GM23338 (cell line): ENCODE data around the gene HES7.

Experiments used
- CREB1 ChIP-seq: fragments of 250-450 bp; sonication (Bioruptor Pico); IDR thresholded peaks from 2 replicates; pipeline ENCODE4 v1.5.0; 2020; ENCODE audit warnings: low read depth, mild to moderate bottlenecking, moderate library complexity
- CTCF ChIP-seq, 2 experiments: fragments of 200-600 bp in 1 of 2; sonication (generic) in 1 of 2; conservative IDR thresholded peaks; 2 replicates each; pipeline versions ENCODE4 v1.5.1 to v1.6.1; 2016 to 2017; ENCODE audit warnings: antibody characterized with exemption in 2 of 2, low read depth in 2 of 2, mild to moderate bottlenecking in 2 of 2, moderate library complexity in 1 of 2
- ETS1 ChIP-seq: IDR thresholded peaks from 2 replicates; pipeline ENCODE4 v1.6.1; 2016; ENCODE audit warnings: antibody characterized with exemption
- EZH2 ChIP-seq: fragments of 200-600 bp; sonication (generic); IDR thresholded peaks from one replicate; pipeline ENCODE4 v1.8.0; 2017; ENCODE audit warnings: antibody characterized with exemption, mild to moderate bottlenecking, low read depth; ENCODE audit not compliant: unreplicated experiment
- EZH2phosphoT487 ChIP-seq: fragments of 200-600 bp; sonication (generic); IDR thresholded peaks from one replicate; pipeline ENCODE4 v1.8.1; 2018; ENCODE audit warnings: antibody characterized with exemption; ENCODE audit not compliant: unreplicated experiment
- JUNB ChIP-seq: IDR thresholded peaks from one replicate; pipeline ENCODE4 v1.6.1; 2016; ENCODE audit warnings: antibody characterized with exemption; ENCODE audit not compliant: unreplicated experiment
- NANOG ChIP-seq: IDR thresholded peaks from 2 replicates; pipeline ENCODE4 v1.6.1; 2016; ENCODE audit warnings: antibody characterized with exemption, borderline replicate concordance
- POLR2AphosphoS5 ChIP-seq: IDR thresholded peaks from 2 replicates; pipeline ENCODE4 v1.6.1; 2016; ENCODE audit warnings: antibody characterized with exemption, low read depth

- no peak for TF ChIP-seq CTCF (conservative IDR thresholded peaks at IDR 0.05; ENCODE audit: low read depth in 2 of 2)
- peak; percentile 25 for TF ChIP-seq EZH2
- TF ChIP-seq CREB1 (CRISPR knock-in tag): no peak; the same call in 1 of the 2 replicates
- no peak for TF ChIP-seq JUNB
- TF ChIP-seq ETS1: no peak; the same call in 1 of the 2 replicates
- no peak for TF ChIP-seq EZH2phosphoT487
- no peak for TF ChIP-seq POLR2AphosphoS5
- TF ChIP-seq NANOG: no peak
These were observed 1.4 kb upstream of the HES7 start for GRCh38 chr17:8125154-8125946.
